Stimulated activated CD4-positive, alpha-beta T cell treated with anti-CD3 and anti-CD28 coated beads, Interleukin-2, amount 100 ng/mL, for 48 hours (primary cell): ENCODE data around the gene NOTUM.

Experiments used
- DNase-seq, 2 donors: peaks; one replicate each; pipeline ENCODE4 v3.0.0-alpha.2; 2020

The NOTUM gene

DNA sequence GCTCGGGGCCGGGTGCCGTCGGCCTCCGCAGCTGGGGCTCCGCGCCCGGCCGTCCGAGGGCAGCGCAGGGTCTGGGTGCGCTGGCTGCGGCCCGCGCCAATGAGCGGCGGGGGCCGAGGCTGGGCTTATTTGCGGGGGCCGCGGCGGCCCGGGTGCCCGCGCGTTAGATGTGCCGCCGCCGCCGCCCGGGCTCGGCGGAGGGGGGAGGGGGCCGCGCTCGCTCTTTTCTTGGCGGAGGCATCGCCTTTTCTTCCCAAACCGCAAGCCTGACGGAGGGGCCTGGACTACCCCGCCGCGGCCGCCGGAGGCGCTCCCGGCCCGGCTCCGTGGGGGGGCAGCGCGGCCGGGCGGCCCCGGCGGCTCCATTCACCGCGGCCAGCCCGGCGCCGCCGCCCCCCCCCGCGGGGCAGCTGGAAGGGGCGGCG lies at the start of gene NOTUM:
Gene NOTUM, minus strand, starts transcription at position 101 of the 425 bp plus-strand sequence. CDS start 278 bp downstream, outside the sequence.
- no peak for DNase-seq

DNA sequence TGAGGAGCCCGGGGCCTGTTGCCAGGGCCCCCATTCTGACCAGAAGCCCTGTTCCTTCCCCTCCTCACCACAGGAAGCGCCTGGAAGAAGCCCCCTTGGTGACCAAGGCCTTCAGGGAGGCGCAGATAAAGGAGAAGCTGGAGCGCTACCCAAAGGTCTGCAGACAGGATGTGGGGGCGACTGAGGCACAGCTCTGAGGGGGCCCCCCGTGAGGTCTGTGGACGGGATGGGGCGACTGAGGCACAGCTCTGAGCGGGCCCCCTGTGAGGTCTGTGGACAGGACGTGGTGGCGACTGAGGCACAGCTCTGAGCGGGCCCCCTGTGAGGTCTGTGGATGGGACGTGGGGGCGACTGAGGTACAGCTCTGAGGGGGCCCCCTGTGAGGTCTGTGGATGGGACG lies 48.4 kb upstream of the NOTUM start:
- DNase-seq: no peak

DNA sequence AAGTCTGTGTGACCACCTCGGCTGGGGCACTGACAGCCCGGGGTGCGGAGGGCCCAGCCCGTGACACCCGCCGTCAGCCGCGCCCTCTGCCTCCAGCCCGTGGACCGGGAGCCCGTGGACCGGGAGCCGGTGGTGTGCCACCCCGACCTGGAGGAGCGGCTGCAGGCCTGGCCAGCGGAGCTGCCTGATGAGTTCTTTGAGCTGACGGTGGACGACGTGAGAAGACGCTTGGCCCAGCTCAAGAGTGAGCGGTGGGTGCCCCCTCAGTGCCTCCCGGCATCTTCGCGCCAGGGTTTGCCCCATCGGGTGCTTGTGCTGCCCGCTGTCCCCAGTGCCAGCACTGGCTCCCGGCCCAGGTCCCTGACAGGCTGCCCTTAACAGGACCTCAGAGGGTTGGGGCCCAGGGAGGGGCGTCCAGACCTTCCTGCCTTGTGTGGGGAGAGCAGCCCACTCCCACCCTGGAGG lies 48.0 kb upstream of the NOTUM start:
- no peak for DNase-seq

DNA sequence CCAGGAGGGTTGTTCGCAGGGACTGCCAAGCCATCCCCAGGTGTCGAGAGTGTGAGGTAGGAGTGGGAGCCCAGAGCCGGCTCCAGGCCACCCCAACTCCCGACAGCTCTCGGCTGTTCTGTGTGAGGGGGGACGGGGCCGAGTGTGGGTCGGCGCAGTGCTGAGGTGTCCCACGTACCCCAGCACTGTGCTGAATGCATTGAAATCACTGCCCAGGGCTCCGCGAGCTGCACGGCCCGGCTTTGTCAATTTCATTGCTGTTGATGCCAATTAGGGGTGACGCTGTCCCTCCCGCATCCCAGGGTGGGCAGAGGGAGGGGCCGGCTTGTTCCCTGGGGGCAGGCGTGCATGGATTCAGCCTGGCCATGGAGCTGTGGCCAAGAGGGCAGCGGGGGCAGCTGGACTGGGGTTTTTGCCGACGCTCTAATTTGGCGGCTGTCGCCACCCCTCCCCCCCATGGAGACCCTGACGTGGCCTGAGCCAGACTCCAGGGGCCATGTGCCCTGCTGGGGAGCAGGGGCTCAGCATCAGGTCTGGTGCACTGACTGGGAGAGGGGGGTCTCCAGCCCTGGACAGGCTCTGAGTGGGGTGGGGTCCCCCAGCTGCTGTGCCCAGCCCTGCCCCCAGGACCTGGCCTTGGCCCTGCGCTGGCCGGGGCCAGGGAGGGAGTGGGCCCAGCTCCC lies 47.4 kb upstream of the NOTUM start:
- no peak for DNase-seq

DNA sequence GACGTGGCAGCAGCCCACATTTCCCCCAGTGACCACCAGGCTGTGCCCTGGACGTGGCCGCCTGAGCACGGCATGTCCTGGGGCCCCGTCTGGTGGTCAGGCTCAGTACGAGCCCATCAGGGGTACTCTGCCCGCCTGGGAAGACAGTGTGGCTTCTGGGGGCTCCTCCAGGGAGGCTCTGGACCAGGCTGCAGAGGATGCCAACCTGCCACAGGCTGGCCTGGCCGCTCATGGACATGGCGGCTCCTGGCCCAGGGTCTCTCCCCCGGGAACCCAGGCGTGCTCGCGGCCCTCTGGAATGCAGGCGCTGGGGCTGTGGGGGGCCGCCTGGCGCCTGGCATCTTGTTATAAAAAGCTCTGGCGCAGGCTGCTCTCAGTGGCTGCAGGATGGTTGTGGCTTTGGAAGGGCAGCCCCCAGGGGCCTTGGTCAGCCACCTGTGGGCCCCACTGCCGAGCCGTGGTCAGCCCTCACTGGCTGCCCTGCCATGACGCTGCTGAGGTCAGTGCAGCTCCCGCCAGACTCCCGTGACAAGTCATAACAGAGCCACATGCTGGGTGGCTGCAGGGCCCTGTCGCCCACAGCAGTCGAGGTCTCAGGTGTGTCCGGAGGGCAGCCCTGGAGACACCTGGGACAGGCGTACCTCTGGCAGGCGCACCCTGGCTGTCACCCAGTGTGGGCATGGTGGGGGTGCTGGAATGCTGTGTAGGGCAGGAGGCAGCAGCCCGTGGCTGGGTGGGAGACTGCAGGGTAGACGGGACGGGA lies 46.7 kb upstream of the NOTUM start:
- no peak for DNase-seq

DNA sequence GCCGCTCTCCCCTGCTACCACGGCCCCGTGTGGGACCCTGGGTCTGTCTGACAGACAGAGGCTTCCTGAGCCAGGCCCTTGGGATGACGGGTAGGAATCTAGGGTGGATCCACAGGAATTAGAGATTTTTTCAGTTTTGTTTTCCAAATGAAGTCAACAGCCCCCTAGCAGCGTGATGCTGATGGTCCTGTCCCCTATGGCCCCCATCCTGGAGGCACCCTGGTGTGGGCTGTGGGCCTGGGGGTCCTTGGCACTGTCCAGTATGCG lies 46.2 kb upstream of the NOTUM start:
- no peak for DNase-seq

DNA sequence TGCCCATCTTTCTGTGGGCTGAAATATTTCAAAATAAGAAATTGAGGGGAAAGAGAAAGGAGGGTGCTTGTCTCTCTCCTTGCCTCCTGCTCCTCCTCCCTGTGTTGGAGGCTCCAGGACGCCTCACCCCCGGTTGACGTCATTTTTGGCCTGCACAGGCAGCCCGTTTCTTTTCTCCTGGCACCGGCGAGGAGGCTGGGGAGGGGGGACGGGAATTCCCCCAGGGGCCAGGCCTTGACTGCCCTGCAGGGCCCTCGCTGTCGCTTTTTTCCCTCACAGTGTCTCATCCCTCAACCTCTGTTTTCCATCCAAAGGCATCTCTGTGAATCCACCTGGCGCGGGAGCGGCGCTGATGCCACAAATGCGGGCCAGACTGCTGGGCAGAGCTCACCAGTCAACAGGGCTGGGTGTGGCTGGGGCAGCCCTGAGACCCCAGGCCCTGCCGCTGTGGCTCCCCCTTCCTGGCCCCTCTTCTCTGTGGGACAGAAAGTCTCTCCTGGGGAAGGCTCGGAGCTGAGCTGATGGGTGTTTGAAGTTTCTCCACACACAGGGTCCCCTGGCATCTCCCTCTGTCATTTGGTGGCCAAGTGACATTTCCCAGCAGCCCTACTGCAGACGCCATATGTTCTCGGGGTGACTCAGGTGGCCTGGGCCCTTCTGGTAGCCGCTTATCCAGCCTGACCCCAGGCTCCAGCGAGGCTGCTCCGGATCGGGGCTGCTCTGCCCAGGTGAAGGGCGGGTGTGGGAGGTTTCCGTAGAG lies 45.7 kb upstream of the NOTUM start:
- DNase-seq: no peak

DNA sequence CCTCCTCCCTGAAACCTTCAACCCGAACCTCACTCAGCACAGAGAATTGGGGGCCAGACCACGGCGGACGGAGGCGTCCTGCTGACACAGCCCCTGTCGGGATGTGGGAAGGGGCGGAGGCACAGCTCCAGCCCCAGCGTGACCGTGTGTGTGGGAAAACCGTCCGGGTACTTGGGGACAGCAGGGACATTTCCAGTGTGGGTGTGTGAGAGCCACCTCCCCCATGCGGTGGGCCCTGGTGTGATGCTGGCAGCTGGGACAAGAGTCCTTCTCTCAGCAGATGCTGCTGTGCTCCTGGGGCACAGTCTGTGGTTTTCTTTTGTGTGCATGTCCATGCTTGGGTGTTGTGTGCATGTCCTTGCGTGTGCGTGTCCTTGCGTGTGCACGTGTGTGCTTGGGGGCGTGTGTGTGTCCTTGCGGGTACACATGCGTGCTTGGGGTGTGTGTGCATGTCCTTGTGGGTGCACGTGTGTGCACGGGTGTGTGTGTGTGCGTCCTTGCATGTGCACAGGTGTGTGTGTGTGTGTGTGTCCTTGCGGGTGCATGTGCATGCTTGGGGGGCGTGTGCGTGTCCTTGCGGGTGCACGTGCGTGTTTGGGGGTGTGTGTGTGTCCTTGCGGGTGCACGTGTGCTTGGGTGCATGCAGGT lies 44.8 kb upstream of the NOTUM start:
- DNase-seq: no peak

DNA sequence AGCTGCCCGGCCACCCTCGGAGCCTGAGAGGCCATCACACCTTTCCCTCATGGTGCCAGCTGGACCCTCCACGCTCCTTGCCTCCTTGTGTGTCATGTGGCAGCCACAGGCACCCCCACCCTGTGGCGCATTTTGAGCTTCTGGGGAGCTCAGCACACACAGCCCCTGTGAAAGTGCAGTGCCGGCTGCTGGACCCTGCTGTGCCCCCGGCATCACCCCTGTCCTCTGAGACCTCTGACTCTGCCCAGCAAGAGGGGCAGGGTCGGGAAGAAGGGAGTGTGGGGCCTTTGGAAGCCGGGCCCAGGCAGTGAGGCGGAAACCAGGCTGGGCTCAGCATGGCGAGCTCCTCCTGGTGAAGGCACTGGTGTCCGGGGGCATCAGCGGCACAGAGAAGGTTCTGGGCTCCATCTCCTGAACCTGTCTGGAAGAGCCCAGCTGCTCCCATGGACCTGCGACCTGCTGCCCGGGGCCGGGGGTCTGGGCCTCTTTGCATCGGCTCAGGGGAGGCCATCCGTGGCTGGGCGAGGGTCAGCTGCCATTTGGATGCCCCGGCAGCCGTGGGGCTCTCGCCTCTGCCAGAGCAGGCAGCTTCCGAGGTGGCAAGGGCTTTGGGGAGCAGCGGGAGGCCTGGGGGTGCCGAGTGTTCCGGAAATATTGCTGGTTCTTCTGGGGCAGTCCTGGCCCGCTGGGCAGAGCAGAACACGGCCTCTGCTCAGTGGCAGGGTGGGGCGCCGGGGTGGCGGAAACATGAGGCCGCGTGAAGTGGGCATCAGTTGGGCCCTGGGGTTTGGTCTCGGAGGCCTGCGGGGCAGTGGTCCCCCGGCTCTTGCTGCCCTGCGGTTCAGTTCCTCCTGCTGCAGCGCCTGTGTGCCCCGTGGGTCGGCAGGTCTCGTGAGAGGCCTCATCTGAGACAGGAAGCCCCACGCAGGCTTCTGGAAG lies 43.8 kb upstream of the NOTUM start:
- DNase-seq: no peak

DNA sequence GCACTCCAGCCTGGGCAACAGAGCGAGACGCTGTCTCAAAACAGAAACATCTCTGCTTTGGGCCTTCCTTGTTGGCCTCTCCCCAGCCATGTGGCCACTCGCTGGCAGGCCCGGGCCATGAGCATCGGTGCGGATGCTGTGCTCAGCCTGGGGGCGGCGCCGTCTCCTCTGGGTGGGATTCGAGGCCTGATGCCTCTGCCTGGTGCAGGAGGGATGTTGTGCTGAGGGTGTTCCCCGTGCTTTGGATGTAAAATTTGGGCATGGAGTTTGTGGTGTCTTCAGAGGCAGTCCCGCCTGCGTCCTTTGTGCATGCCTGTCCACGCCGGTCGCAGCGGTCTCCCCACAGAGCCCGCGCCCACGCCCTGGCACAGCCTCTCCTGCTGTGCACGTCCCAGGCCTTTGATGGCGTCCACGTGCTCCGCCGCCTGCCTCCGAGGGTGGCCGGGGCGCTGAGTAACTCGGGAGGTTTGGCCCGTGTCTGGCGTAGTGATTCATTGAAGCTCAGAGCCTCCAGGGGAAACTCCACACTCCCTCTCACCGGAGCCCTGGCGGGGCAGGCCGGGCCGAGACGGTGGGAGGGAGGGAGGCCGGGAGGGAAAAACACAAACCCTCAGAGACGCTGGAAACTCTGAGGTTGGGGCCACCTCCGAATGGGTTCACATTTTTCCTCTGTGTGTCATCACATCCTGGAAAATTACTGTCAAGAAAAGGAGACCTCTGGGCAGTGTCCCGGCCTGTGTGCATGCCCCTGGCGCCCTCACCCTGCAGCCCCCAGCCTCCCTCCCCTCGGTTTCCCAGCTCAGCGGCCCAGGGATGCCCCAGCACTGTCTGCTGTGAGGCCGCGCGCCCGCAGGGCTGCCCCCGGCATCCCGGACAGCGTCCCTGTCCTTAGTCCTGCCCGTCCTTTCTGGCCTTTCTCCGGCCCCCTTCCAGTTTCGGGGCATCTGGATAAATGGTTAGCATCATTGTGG lies 42.7 kb upstream of the NOTUM start:
- DNase-seq: peak; percentile 32 to 33

DNA sequence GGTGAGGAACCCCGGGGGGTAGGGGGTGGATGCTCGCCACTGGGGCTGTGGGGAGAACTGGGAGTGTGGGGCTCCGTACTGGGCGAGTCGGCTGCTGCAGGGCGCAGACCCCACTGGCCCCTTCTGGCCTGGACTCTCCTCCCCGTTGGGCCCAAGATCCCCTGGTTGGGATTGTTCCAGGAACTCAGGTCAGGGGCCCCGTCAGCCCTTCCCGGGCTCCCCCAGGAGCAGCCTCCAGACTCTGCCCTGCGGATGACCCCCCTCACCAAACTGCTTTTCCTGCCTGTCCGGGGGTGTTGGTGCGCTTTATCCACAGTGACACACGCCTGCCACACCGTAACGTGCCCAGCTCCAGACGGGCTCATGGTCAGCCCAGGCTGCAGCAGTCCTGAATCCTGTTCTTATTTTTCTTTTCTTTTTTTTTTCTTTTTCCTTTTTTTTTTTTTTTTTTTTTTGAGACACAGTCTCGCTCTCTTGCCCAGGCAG lies 40.6 kb upstream of the NOTUM start:
- DNase-seq: no peak

DNA sequence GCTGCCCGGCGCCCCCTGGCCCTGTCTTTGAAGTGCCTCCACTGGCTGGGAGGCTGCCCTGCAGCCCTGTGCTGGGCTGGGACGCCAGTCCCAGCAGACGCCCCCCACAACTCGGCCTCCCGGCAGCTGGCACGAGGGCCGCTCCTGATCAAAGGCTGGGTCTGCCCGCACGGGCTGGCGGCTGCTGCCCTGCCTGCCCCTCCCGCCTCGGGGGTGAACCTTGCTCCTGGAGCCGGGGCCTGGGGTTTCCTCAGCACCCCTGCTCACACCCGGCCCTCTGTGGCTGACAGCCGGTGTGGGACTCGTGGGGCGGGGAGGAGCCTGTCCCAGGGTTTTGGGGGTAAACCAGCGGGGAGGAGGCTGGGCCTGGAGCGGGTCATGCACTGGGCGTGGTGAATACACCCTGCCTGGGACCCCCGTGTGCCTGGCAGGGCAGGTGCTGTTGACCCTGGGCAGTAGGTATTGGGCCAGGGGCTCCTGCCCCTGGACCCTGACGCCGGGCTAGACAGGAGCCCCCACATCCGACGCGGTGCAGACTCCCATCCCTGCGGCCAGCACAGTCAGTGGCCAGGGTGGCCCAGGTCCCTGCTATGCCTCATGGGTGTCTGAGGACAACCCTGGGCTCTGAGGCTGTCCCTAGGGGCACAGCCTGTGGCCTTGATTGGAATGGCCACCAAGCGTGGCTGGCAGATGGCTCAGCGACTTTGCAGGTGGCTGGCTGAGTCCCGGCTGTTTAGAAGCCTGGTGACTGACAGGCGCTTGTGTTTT lies 40.0 kb upstream of the NOTUM start:
- no peak for DNase-seq

DNA sequence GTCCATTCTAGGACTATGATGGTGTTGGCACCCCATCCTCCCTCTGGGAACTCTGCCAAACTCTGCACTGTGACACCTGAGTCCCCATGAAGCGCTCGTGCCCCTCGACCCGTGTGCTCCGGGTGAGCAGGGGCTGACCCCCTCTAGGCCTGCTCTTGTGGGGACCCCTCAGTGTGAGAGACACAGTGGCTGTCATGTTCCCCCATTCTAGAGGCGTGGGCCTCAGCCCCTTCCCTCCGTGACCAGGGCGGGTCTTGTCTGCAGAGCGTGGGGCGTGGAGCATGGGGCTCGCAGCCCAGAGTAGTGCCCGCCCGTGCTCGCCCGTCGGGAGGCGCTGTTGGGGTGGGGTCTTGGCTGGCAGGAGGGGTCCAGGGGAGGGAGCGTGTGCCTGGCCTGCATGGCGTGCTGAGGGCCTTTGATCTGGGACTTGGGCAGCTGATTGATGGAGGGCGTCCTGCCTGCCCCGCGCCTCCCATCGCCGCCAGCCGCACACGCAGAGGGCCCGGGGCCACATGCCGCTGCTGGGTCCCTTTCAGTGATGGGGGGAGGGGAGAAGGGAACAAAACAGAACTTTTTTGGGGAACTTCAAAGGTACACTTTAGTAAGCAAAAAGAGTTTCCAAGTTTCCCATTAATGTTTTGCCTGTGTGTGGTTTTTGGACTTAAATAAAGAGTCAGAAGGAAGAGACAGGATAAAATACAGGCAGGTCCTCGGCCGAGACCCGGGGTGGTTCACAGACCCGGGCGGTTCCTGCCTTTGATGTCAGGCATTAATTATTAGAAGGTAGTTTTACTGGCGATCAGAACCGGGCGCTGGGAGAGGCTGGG lies 39.2 kb upstream of the NOTUM start:
- DNase-seq: no peak

DNA sequence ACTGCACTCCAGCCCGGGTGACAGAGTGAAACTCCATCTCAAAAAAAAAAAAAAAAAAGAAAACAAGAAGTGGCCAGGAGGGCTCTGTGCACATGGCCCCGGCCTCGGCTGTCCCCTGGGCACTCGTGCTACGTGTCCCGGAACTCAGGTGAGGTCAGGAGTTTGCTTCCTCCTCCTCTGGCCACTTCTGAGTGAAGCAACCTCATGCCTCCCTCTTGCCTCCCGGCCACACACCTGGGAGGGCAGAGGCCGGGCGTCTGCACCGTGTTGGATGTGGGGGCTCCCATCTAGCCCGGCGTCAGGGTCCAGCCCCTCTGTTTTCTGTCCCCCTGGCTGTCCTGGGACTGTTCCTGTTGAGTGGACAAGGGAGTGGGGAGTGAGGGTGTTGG lies 38.6 kb upstream of the NOTUM start:
- DNase-seq: no peak

DNA sequence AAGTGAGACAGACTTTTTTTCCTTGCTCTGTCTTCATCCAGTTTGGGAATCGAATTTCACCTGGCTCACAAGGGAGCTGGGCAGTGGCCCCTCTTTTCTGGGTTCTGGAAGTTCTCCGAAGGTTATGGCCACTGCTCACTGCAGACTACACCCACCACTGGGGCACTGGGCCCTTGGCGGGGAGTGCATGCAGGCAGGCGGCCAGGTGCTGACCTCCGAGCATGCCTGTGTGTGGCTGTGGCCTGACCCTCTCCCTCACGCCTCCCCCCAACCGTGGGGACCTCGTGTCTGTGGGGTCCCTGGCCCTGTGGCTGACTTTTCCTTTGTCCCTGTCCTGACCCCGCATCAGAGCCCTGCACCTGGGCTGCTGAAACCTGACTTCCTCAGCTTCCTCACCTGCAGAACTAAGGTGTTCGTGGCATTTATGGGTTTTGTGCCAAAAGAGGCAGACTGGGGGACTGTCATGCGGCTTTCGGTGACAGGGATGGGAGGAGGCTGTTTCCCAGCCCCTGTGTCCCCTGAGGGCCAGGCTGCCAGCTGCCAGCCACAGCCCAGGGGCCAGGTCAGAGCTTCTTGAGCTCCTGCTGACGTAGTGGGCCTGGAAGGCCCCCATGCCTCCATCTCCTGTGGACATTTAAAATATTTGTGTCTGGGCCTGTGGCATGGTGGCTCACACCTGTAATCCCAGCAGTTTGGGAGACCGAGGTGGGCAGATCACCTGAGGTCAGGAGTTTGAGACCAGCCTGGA lies 37.9 kb upstream of the NOTUM start:
- no peak for DNase-seq

DNA sequence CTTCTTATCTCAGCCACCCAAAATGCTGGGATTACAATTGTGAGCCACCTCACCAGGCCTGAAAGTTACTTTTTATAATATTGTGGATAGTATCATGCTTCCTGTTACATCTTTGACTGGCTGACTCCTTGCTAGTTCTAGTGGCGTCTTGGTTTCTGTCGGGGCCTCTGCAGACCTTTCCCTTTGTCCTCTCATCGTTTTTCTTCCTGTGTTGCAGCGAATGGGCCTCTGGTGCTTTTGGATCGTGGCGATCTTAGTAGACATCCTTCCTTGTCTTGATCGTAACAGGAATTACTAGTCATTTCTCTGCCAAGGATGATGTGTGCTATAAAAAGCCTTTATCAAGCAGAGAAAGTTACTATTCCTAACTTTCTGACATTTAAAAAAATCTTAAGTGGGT lies 37.2 kb upstream of the NOTUM start:
- no peak for DNase-seq

DNA sequence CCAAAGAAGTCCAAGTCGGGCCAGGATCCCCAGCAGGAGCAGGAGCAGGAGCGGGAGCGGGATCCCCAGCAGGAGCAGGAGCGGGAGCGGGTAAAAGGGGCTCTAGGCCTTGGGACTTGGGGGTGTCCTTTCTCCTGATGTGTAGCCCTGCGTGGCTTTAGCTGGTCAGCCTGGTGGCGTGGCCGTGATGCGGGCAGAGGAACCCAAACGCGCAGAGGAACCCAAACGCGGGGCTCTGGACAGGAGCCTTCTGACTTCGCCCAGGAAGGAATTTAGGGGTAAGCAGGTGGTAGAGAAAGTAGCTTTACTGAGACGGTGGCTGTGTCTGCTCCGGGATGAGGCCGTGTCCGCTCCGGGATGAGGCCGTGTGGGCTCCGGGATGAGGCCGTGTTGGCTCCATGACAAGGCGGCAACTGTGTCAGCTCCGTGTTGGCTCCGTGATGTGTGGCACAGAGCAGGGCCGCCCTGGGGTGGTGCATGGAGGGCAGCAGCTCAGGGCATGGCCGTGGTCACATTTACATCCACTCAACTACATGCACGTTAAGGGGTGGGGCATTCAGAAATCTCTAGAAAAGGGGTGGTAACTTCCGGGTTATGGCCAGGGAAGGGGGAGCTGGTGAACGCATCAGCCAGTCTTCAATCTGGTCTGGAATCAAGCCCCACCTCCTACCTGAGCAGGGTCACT lies 35.9 kb upstream of the NOTUM start:
- no peak for DNase-seq
